A673 (cell line): ENCODE data around the gene FAXC.

Experiments
- EZH2 ChIP-seq: fragments of 200-600 bp; sonication (generic); IDR thresholded peaks from 2 replicates; pipeline ENCODE4 v1.6.1; 2017; ENCODE audit warnings: borderline replicate concordance, low read depth, mild to moderate bottlenecking, mixed read lengths, antibody characterized with exemption, low read length; ENCODE audit not compliant: poor library complexity, severe bottlenecking
- TF ChIP-seq, protein P1 (sequence below): fragments of 300-800, 200-600 bp; sonication (generic); conservative IDR thresholded peaks from 2 replicates; pipeline ENCODE4 v1.5.1; 2017; ENCODE audit warnings: low read depth, mild to moderate bottlenecking, antibody characterized with exemption, low read length, moderate library complexity, mixed read lengths

- TF ChIP-seq, protein P1, sequence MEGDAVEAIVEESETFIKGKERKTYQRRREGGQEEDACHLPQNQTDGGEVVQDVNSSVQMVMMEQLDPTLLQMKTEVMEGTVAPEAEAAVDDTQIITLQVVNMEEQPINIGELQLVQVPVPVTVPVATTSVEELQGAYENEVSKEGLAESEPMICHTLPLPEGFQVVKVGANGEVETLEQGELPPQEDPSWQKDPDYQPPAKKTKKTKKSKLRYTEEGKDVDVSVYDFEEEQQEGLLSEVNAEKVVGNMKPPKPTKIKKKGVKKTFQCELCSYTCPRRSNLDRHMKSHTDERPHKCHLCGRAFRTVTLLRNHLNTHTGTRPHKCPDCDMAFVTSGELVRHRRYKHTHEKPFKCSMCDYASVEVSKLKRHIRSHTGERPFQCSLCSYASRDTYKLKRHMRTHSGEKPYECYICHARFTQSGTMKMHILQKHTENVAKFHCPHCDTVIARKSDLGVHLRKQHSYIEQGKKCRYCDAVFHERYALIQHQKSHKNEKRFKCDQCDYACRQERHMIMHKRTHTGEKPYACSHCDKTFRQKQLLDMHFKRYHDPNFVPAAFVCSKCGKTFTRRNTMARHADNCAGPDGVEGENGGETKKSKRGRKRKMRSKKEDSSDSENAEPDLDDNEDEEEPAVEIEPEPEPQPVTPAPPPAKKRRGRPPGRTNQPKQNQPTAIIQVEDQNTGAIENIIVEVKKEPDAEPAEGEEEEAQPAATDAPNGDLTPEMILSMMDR, result no peak
- no peak for TF ChIP-seq EZH2
These were observed 44.4 kb downstream of the FAXC start for GRCh38 chr6:99305021-99305554.
